Activated naive CD4-positive, alpha-beta T cell (primary cell): ENCODE results near the gene VSIG10.
"Not testable (repeated sequence)": the region's sequence is repeated elsewhere in the genome, so short reads cannot be mapped to it uniquely, and the experiment has no call there.

Source experiments
- DNase-seq, 4 experiments: peaks; one replicate each; lab custom pipeline; 2025; lab: John Stamatoyannopoulos, UW

The VSIG10 gene

DNA sequence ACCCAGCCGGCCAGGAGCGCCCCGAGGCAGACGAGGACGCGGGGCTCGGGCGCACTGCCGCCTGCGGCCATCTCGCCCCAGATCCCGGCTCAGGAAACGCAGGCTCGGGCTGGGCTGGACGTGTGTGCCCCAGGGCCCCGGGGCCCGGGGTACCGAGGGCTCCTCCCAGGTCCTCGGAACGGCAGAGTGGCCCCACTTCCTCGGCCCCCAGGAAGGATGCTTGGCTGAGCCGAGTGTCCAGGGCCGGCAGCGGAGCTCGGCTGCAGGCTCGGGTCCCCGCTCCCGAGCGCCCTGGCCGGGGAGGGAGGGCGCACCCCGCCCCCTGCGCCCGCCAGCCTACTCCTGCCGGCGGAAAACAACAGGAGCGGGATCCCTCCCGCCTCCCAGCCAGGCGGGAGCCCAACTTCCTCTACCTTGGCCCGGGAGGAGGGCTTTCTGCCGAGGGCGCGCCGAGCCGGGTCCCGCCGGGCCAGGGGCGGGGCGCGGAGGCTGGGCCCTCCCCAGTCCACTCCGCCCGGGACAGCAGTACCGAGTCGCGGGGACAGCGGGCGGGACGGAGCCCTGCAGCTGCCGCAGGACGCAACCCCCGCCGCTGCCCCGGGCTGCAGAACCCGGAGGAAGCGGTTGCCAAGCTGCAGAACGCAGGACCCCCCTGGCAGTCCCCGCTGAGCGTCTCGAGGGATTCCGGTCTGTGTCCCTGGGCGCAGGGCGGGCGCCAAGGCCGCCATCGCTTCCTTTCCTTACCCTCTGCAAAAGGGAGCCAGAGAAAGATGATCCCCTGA, at the start of gene VSIG10:
TSS of gene VSIG10 (minus strand) at position 411 of the 782 bp plus-strand sequence. CDS start at position 71, 340 bp downstream.
- DNase-seq, result no peak

- no peak for DNase-seq
Measured at GRCh38 chr12:118151755-118152154, 47.9 kb upstream of the VSIG10 start.

GRCh38 chr12:118150625-118151024, 46.8 kb upstream of the VSIG10 start:
- no peak for DNase-seq

- no peak for DNase-seq
Measured at GRCh38 chr12:118148287-118148686, 44.5 kb upstream of the VSIG10 start.

- no peak for DNase-seq
Measured at GRCh38 chr12:118145798-118146156, 42.0 kb upstream of the VSIG10 start.

GRCh38 chr12:118145113-118145797, 41.4 kb upstream of the VSIG10 start:
- no peak for DNase-seq

DNA sequence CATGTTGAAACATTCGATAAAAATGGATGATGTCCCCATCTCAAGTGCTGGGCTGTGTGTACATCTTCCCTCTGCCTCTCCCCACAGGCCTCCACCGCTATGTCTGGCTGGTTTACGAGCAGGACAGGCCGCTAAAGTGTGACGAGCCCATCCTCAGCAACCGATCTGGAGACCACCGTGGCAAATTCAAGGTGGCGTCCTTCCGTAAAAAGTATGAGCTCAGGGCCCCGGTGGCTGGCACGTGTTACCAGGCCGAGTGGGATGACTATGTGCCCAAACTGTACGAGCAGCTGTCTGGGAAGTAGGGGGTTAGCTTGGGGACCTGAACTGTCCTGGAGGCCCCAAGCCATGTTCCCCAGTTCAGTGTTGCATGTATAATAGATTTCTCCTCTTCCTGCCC, 40.7 kb upstream of the VSIG10 start:
- no peak for DNase-seq

- no peak for DNase-seq
Measured at GRCh38 chr12:118140825-118141224, 37.0 kb upstream of the VSIG10 start.

- DNase-seq, result no peak
Measured at GRCh38 chr12:118137148-118137678, 33.4 kb upstream of the VSIG10 start.

DNA sequence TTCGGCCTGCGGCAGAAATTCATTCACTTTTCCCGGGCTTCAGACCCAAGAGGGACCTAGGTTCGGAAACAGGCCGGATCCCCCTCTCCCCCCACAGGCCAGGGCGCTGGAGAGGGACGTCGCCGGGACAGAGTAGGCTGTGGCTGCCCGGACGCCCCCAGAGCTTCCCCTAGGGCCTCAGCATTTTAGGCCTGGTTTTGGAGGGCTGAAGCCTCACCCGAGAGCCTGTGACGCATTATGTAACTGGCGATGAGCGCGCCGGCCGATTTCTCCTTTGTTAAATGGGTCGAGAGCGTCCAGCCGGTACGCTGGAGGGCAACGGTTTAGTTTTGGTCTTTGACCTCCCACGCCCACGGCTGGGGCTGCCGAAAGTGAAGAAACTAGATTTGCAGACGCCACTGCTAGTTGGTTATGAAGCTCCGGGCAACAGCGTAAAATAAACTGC, 32.8 kb upstream of the VSIG10 start:
- DNase-seq, result peak in 3 of 4 experiments; percentile 9 to 18 (median 14)

DNA sequence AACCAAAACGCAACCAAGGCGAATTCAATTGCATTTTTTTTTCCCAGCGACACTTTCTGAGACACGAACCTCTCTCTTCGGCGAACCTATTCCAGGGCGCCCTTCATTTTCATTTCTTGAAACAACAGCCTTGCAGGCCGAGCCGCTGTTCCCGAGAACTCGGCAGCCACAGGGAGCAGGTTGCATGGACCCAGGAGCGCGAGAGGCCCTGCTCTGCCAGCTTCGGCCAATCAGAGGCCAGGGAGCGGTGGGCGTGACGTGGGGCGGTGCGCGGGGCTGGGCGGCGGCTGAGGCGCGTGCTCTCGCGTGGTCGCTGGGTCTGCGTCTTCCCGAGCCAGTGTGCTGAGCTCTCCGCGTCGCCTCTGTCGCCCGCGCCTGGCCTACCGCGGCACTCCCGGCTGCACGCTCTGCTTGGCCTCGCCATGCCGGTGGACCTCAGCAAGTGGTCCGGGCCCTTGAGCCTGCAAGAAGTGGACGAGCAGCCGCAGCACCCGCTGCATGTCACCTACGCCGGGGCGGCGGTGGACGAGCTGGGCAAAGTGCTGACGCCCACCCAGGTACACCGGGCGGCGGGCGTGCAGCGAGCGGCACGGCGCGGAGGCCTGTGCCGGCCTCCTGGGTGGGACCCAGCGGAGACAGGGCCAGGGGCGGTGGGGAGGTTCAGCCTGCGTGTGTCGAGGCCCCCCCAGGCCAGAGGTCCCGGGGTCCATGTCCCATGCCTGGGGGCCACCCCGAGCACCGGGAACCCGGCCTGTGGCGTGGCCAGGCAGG, 32.2 kb upstream of the VSIG10 start, which contains the start of gene PEBP1:
TSS of gene PEBP1 (plus strand) at position 337 of the 771 bp plus-strand sequence. CDS start at position 423, 86 bp downstream.
- peak; percentile 74 to 92 (median 82) for DNase-seq

DNA sequence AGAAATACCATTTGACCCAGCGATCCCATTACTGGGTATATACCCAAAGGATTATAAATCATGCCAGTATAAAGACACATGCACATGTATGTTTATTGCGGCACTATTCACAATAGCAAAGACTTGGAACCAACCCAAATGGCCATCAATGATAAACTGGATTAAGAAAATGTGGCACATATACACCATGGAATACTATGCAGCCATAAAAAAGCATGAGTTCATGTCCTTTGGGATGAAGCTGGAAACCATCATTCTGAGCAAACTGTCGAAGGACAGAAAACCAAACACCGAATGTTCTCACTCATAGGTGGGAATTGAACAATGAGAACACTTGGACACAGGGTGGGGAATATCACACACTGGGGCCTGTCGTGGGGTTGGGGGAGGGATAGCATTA, 25.6 kb upstream of the VSIG10 start:
- not testable (repeated sequence) for DNase-seq

GRCh38 chr12:118127867-118128266, 24.1 kb upstream of the VSIG10 start:
- DNase-seq, result no peak

DNA sequence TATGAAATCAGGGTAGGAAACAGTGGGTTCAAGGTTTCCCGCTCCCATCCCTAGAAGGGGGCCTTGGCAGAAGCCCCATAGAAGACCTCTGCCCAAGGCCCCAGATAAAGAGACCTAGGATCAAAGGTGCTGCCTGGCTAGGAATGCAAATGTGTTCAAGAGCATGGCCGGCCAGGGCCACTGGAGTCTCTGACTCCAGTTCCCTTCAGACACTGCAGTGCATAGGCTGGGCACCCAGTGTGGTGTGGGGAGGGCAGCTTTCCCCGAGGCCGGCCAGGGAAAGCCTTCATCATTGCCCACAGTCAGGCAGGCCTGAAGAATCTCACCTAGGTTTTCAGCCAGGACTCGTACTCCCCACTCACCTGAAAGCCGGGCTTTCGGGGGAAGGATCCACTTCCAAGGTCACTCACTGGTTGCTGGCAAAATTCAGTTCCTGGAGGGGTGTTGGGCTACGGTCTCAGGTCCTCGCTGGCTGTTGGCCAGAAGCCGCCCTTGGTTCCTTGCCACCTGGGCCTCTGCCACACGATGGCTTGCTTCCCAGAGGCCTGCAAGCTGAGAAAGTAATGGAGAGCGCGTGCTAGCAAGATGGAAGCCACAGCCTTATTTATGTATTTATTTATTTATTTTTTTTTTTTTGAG, 22.4 kb upstream of the VSIG10 start:
- no peak for DNase-seq

DNA sequence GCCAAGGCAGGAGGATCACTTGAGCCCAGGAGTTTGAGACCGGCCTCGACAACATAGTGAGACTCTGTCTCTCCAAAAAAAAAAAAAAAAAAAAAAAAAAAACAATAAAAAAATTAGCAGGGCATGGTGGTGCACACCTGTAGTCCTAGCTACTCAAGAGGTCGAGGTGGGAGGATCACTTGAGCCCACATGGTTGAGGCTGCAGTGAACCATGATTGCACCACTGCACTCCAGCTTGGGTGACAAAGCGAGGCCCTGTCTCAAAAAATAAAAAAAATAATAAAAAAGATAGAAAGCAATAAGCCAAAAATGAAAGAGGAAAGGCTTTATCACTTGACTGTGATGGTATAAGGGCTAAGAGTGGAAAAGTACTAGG, 21.9 kb upstream of the VSIG10 start:
- no peak for DNase-seq

DNA sequence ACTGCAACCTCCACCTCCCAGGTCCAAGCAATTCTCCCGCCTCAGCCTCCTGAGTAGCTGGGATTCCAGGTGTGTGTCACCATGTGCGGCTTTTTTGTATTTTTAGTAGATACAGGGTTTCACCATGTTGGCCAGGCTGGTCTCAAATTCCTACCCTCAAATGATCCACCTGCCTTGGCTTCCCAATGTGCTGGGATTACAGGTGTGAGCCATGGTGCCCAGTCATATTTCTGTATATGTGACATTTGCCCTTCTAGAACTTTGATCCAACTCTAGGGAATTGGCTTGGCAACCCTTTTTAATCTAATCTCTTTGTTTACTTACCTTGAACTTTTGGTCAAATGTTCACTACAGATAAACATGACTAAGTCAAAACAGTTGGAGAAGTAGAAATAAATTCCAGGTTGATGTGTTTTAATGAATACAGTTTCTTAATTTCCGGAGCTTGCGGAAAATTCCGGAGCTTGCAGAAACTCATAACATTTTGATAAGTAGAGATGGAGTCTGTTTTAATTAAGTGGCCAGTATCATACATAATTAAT, 20.6 kb upstream of the VSIG10 start:
- DNase-seq, result no peak

- DNase-seq, result no peak
Measured at GRCh38 chr12:118122264-118122663, 18.5 kb upstream of the VSIG10 start.

DNA sequence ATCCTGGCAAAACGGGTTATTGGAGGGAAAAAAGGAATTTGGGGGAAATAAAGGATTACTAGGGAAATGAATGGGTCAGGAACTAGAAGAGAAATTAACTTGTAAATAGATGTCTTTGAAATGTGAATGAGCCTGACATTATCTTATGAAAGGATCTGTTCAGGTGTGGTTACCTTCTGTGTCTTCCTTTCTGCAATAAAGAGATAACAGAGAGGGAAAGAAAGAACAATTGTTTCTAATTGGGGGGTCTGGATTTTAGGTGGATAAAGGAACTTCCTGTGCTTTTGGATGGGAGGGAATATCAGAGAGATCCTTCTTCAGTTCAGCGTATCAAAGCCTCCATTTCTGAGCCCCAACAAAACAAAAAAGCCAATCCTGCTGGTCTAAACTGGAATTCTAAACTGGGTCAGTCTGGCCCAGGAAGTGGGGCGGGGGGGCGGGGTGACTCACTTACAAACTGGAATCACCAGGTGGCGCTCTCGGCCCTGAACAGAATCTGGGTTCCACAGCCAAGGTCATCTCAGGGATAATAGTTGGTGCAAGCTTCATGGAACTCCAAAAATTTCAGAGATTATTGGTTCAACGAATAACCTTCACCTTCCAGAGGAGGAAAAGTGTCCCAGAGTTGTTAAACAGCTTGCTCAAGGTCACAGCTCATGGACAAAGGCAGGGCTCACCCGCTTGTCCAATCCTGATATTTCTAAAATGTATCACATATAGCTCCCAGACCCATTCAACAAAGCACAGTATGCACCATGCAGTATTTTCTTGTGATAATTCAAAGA, 17.0 kb upstream of the VSIG10 start:
- DNase-seq, result peak in 3 of 4 experiments; percentile 36 to 56 (median 40)

- no peak for DNase-seq
Measured at GRCh38 chr12:118119449-118119879, 15.7 kb upstream of the VSIG10 start.

GRCh38 chr12:118109088-118109487, 5.3 kb upstream of the VSIG10 start:
- DNase-seq, result no peak

GRCh38 chr12:118107694-118108093, 3.9 kb upstream of the VSIG10 start:
- no peak for DNase-seq
